Natural killer cell (primary cell): ENCODE results near the gene NR0B2. TPM values are rescaled to one million over a fixed set of nuclear protein-coding genes. Genes with fewer than 3 reads are reported as not detected.
A peak's percentile ranks its signal among the peaks of the same experiment; 100 is the strongest.

Experiments used
- ATAC-seq, 3 donors: fragments of 150-1000 bp in 2 of 3; fragments of 200-7000 bp in 1 of 3; cut with Tn5 transposase; 1 replicate in 1 of 3; 2 replicates in 2 of 3; pipeline ENCODE4 v1.10.0; 2021; ENCODE audit warnings: mild to moderate bottlenecking in 2 of 3, moderate library complexity in 2 of 3
- DNase-seq, 2 donors: peaks; one replicate each; pipeline versions ENCODE4 v3.0.0 to v3.0.0-alpha.2; 2013 to 2021; ENCODE audit warnings: mixed read lengths in 1 of 2
- H3K27ac ChIP-seq: one replicate; pipeline ENCODE4 v1.5.1; 2013; ENCODE audit warnings: mild to moderate bottlenecking, low read length
- H3K27me3 ChIP-seq: one replicate; pipeline ENCODE4 v1.6.1; 2013; ENCODE audit warnings: low read length; ENCODE audit not compliant: control insufficient read depth, insufficient read depth
- H3K36me3 ChIP-seq: one replicate; pipeline ENCODE4 v1.6.1; 2013; ENCODE audit warnings: low read length; ENCODE audit not compliant: control insufficient read depth, insufficient read depth
- H3K4me1 ChIP-seq: one replicate; pipeline ENCODE4 v1.6.1; 2013; ENCODE audit warnings: low read length; ENCODE audit not compliant: control insufficient read depth, insufficient read depth
- H3K4me3 ChIP-seq: one replicate; pipeline ENCODE4 v1.5.1; 2013; ENCODE audit warnings: low read length
- H3K9me3 ChIP-seq: one replicate; pipeline ENCODE4 v1.6.1; 2013; ENCODE audit warnings: low read length; ENCODE audit not compliant: control insufficient read depth, insufficient read depth
- H3K27ac Mint-ChIP-seq, 2 donors: one replicate each; pipeline ENCODE4 v1.8.0; 2022; ENCODE audit warnings: mild to moderate bottlenecking in 2 of 2, mixed read lengths in 2 of 2, moderate library complexity in 1 of 2
- H3K27me3 Mint-ChIP-seq, 2 donors: one replicate each; pipeline ENCODE4 v1.8.0; 2022; ENCODE audit warnings: low read depth in 2 of 2, mixed read lengths in 2 of 2
- H3K36me3 Mint-ChIP-seq: one replicate; pipeline ENCODE4 v1.8.0; 2022; ENCODE audit warnings: mixed read lengths
- H3K4me1 Mint-ChIP-seq, 2 donors: one replicate each; pipeline ENCODE4 v1.8.0; 2022; ENCODE audit warnings: mixed read lengths in 2 of 2
- H3K4me3 Mint-ChIP-seq: one replicate; pipeline ENCODE4 v1.8.0; 2022; ENCODE audit warnings: mild to moderate bottlenecking, moderate library complexity, mixed read lengths
- H3K9me3 Mint-ChIP-seq, 2 donors: one replicate each; pipeline ENCODE4 v1.8.0; 2022; ENCODE audit warnings: mixed read lengths in 2 of 2
- CTCF ChIP-seq: fragments of 200-600 bp; IDR thresholded peaks from one replicate; pipeline ENCODE4 v1.8.0; 2022; ENCODE audit warnings: antibody characterized with exemption
- WGBS: methylation state at CpG from one replicate; pipeline ENCODE4 v1.1.7; 2013; ENCODE audit warnings: missing lambda C conversion rate; ENCODE audit not compliant: insufficient coverage; 5-methylcytosine and 5-hydroxymethylcytosine counted together
- intact Hi-C: fragments of 100-400 bp; cut with micrococcal nuclease; formaldehyde crosslinking; loops from one replicate; pipeline ENCODE4 v1.14.2; 2022
- total RNA-seq, 4 donors: library from RNA; stranded (reverse); fragments of 120-200 nt in 1 of 4; gene quantifications; one replicate each; pipeline versions ENCODE4 v1.2.3 to v1.2.4, GENCODE V29; 2013 to 2022

Gene NR0B2
- total RNA-seq, 3 donors from 2014 or later (not counting 1 experiment from before 2014, with no cell fraction given) = not detected

DNA sequence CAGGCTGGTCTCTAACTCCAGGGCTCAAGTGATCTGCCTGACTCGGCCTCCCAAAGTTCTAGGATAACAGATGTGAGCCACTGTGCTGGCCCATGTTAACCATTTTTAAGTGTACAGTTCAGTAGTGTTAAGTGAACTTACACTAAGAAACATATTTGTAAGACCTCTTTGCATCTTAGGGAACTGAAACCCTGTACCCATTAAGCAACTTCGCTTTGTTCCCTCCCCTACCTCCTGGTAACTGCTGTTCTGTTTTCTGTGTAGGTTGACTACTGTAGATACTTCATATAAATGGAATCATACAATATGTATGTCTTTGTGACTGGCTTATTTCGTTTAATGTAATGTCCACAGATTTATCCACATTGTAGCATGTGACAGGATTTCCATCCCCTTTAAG is 18.8 kb upstream of the NR0B2 start:
- H3K4me3 Mint-ChIP-seq = no peak overlapping the region
- intact Hi-C loops = no loop called here
- Histone ChIP-seq H3K4me1 (no peaks in the 10 kb centered on the region), H3K27ac (no peak overlapping the region), H3K4me3 (no peak overlapping the region), H3K9me3 (no peaks in the 10 kb centered on the region), H3K27me3 (no peaks in the 10 kb centered on the region), H3K36me3 (peaks cover 31% of the 10 kb centered on the region)
- DNase-seq (no peak), ATAC-seq (no peak)
- H3K27me3 Mint-ChIP-seq = no peaks in the 10 kb centered on the region
- H3K27ac Mint-ChIP-seq = peak overlapping the region in 1 of 2 donors; percentile 36
- no peak for TF ChIP-seq CTCF
- no peaks in the 10 kb centered on the region for H3K36me3 Mint-ChIP-seq
- 100% methylated on average over 1 of the region's 3 CpGs for WGBS
- H3K4me1 Mint-ChIP-seq = peaks cover 4 to 7% of the 10 kb centered on the region in 2 donors
- no peaks in the 10 kb centered on the region for H3K9me3 Mint-ChIP-seq

DNA sequence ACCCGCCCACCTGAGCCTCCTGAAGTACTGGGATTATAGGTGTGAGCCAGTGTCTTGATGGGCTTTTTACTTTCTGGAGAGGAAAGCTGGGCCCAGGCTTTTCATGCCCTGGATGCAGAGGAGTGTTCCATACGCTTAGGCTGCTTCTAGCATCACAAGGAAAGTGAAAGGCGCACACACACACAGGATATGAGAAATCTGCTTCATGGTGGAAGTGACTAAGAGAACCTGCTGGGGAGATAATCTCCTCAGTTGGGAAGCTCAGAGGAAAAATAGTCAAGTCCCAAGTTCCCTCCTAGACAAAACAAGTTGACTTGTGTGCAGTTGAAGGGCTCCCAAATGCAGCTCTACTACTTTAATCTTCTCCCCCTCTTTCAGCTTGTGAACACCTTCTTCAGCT is 9.9 kb upstream of the NR0B2 start:
- Mint-ChIP-seq H3K36me3 (no peaks in the 10 kb centered on the region), H3K27me3 (no peaks in the 10 kb centered on the region), H3K9me3 (no peaks in the 10 kb centered on the region), H3K27ac (peak overlapping the region; percentile 93 to 97), H3K4me1 (peaks cover 39 to 41% of the 10 kb centered on the region in 2 donors), H3K4me3 (peak overlapping the region; percentile 97)
- no peaks in the 10 kb centered on the region for H3K27me3 ChIP-seq
- ATAC-seq = no peak
- H3K4me3 ChIP-seq = no peak overlapping the region
- H3K27ac ChIP-seq = no peak overlapping the region
- no peaks in the 10 kb centered on the region for H3K9me3 ChIP-seq
- intact Hi-C loops = no loop called here
- 95% methylated on average over 3 of the region's 3 CpGs for WGBS
- no peak for DNase-seq
- peaks cover 29% of the 10 kb centered on the region for H3K36me3 ChIP-seq
- TF ChIP-seq CTCF = no peak
- peaks cover 18% of the 10 kb centered on the region for H3K4me1 ChIP-seq

- H3K27me3 ChIP-seq = no peaks in the 10 kb centered on the region
- Mint-ChIP-seq H3K4me3 (peak overlapping the region; percentile 97), H3K9me3 (no peaks in the 10 kb centered on the region), H3K27me3 (no peaks in the 10 kb centered on the region), H3K36me3 (no peaks in the 10 kb centered on the region), H3K4me1 (peaks cover 35 to 39% of the 10 kb centered on the region in 2 donors), H3K27ac (peak overlapping the region; percentile 93 to 97)
- H3K27ac ChIP-seq = no peak overlapping the region
- 97% methylated on average over 3 of the region's 3 CpGs for WGBS
- peaks cover 18% of the 10 kb centered on the region for H3K4me1 ChIP-seq
- no peak for ATAC-seq
- no peak overlapping the region for H3K4me3 ChIP-seq
- peaks cover 22% of the 10 kb centered on the region for H3K36me3 ChIP-seq
- intact Hi-C loops = no loop called here
- TF ChIP-seq CTCF = no peak
- no peaks in the 10 kb centered on the region for H3K9me3 ChIP-seq
- DNase-seq = no peak
These were observed 9.1 kb upstream of the NR0B2 start for GRCh38 chr1:26922901-26923300.

- H3K4me1 Mint-ChIP-seq = peaks cover 34 to 39% of the 10 kb centered on the region in 2 donors
- ATAC-seq (no peak), DNase-seq (no peak)
- peak overlapping the region; percentile 69 for H3K4me3 ChIP-seq
- H3K36me3 ChIP-seq = peaks cover 19% of the 10 kb centered on the region
- no peaks in the 10 kb centered on the region for H3K9me3 Mint-ChIP-seq
- peaks cover 18% of the 10 kb centered on the region for H3K4me1 ChIP-seq
- H3K27me3 ChIP-seq = no peaks in the 10 kb centered on the region
- H3K27ac Mint-ChIP-seq = peak overlapping the region; percentile 93 to 97
- H3K9me3 ChIP-seq = no peaks in the 10 kb centered on the region
- 49% methylated on average over 6 of the region's 6 CpGs for WGBS
- no peaks in the 10 kb centered on the region for H3K27me3 Mint-ChIP-seq
- H3K27ac ChIP-seq = peak overlapping the region; percentile 84
- H3K36me3 Mint-ChIP-seq = no peaks in the 10 kb centered on the region
- intact Hi-C loops = no loop called here
- no peak for TF ChIP-seq CTCF
- H3K4me3 Mint-ChIP-seq = peak overlapping the region; percentile 97
These were observed 8.6 kb upstream of the NR0B2 start for GRCh38 chr1:26922431-26922729.
